Activated T-helper 2 cell treated with anti-CD3 and anti-CD28 coated beads, Interferon-gamma antibody, Interleukin-2, Interleukin-4, amounts not matched to agents 10 μg/mL and 5 μg/mL and 100 μg/mL, durations not matched to agents 14 hours and 24 hours and 36 hours (primary cell): ENCODE measurements around the gene MZT2B. TPM values are rescaled to one million over a fixed set of nuclear protein-coding genes. Genes with fewer than 3 reads are reported as not detected.
"Not testable (repeated sequence)": the region's sequence is repeated elsewhere in the genome, so short reads cannot be mapped to it uniquely, and the experiment has no call there.

Experiments
- DNase-seq: peaks from one replicate; pipeline ENCODE4 v3.0.0; 2021; ENCODE audit warnings: low spot score
- H3K27ac Mint-ChIP-seq: one replicate; pipeline ENCODE4 v1.8.0; 2021; ENCODE audit warnings: mixed read lengths
- H3K27me3 Mint-ChIP-seq: one replicate; pipeline ENCODE4 v1.8.0; 2021; ENCODE audit warnings: low read depth, mixed read lengths
- H3K36me3 Mint-ChIP-seq: one replicate; pipeline ENCODE4 v1.8.0; 2021; ENCODE audit warnings: low read depth, mixed read lengths
- H3K4me1 Mint-ChIP-seq: one replicate; pipeline ENCODE4 v1.8.0; 2021; ENCODE audit warnings: low read depth, mixed read lengths
- H3K4me3 Mint-ChIP-seq: one replicate; pipeline ENCODE4 v1.8.0; 2021; ENCODE audit warnings: low read depth, mild to moderate bottlenecking, moderate library complexity, mixed read lengths
- H3K9me3 Mint-ChIP-seq: one replicate; pipeline ENCODE4 v1.8.0; 2021; ENCODE audit warnings: mixed read lengths
- intact Hi-C: fragments of 100-400 bp; cut with micrococcal nuclease; formaldehyde crosslinking; loops from one replicate; pipeline ENCODE4 v1.15.1; 2023
- total RNA-seq: library from RNA; stranded (reverse); gene quantifications from 2 replicates; pipeline ENCODE4 v1.2.3, GENCODE V29; 2022

Gene MZT2B, protein sequence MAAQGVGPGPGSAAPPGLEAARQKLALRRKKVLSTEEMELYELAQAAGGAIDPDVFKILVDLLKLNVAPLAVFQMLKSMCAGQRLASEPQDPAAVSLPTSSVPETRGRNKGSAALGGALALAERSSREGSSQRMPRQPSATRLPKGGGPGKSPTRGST
- total RNA-seq: 349 and 376 TPM in 2 replicates

DNA sequence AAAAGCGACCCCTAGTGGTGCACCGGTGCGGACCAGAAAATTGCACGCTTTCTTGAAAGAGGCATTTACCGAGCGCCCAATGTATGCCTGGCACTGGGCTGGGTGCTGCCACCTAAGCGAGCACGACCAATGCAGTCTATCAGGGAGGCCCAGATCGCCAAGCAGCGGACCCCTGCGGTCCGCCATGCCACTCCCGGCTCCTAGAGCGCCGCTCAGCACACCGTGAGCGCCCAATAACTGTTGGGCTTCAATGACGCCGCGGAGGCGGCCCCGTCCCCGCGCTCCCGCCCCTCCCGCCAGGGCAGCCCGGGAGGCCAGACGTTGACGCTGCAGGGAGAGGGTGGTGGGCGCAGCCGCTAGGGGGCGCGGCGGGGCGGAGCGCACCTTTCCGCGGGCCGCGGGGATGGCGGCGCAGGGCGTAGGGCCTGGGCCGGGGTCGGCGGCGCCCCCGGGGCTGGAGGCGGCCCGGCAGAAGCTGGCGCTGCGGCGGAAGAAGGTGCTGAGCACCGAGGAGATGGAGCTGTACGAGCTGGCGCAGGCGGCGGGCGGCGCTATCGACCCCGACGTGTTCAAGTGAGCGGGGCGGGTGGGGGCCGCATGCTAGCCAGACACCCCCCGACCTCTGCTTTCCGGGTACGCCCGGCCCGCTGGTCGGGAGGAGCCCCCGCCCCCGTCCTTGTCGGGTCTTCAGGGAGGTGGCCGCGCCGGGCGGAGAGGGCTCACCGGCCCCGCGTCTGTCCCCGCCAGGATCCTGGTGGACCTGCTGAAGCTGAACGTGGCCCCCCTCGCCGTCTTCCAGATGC, at the start of gene MZT2B:
MZT2B (plus strand) TSS at position 383 of the 803 bp plus-strand sequence; CDS start at position 404, 21 bp downstream.
- intact Hi-C loops: loop anchor here (1.0 to 5.0 kb wide), 3 partner anchors 150 to 1310 kb away; partner anchors contain the start of genes IMP4 and MZT2A
- peak; percentile 89 for DNase-seq
- Mint-ChIP-seq H3K27ac (peak within 1 kb of the TSS; percentile 95), H3K36me3 (peaks cover 26% of the 10 kb centered on the region), H3K4me3 (peak within 1 kb of the TSS; percentile 92)
- not testable (repeated sequence) for H3K9me3 Mint-ChIP-seq, H3K4me1 Mint-ChIP-seq, H3K27me3 Mint-ChIP-seq

DNA sequence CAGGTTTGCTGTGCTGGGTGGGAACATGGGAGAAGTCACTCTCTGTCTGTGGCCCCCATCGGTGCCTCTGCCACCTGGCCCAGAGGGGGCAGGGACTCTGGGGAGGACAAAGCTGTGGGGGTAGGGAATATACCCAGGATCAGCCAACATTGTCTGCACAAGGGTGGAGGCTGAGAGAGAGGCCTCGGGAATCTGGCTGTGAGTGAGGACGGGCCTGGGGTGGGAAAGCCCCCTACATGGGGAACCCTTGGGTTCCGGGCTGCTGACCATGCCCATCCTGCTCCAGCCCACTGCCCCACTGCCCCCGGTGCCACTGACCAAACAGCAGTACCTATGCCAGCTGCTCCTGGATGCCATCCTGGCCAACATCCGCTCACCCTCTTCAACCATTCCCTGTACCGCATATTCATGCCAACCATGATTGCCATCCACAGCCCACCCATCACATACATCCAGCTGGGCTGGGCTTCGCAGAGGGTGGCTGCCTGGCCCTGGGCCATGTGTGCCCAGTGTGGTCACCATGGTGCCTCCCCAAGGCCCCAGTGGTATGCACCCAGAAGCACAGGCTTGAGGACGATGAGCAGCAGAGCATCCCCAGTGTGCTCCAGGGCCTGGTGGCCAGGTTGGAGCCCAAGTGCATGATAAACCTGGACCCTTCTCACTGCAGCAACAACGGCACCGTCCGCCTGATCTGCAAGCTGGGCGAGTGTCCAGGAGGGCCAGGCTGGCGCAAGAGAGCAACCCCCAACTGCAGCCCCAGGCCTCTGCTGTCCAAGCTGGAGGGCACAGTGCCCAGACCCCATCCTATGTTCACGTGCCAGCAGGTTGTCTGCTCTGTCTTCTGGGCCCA, 46.1 kb upstream of the MZT2B start:
- Mint-ChIP-seq H3K36me3 (no peaks in the 10 kb centered on the region), H3K9me3 (no peaks in the 10 kb centered on the region), H3K27me3 (peaks cover 6% of the 10 kb centered on the region), H3K27ac (no peak overlapping the region), H3K4me3 (no peak overlapping the region), H3K4me1 (no peaks in the 10 kb centered on the region)
- DNase-seq: no peak
- intact Hi-C loops: no loop called here

DNA sequence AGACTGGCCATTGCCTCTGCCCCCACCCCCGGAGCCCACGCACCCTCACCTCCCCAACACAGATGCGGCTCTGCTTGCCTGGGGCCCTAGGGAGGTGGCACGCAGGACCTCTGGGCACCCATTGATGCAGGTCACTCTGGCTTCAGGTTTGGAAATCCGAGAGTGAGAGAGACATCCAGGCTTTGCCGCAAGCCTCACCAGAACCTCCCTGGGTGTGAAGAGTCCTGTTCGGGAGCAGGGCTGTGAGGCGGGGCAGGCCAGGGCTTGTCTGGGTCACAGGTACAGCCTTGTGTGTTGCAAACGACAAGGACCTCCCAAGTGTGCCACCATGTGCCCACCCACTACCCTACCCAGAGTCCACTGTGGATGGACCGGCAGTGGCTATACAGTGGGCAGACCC, 45.5 kb upstream of the MZT2B start:
- H3K27me3 Mint-ChIP-seq, H3K36me3 Mint-ChIP-seq, DNase-seq, H3K4me3 Mint-ChIP-seq, H3K27ac Mint-ChIP-seq, intact Hi-C loops, H3K4me1 Mint-ChIP-seq, H3K9me3 Mint-ChIP-seq: not testable (repeated sequence)

DNA sequence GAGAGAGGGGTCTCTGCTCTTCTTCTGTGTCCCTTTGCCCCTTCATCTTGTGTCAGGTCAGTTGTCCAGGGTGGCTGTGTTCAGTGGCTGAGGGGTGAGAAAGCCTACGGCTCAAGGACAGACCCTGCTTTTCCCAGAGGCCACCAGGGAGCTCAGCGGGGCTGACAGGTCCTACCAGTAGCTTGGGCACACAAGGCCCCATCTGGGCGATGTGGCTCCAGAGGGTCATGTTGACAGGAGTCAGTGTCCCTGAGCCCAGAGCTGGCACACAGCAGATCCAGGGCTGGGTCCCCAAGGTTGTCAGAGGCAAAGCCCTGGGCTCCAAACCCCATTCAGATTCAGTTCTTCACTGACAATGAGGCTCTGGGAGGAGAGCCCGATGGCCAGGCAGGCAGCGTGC, 44.9 kb upstream of the MZT2B start:
- H3K4me3 Mint-ChIP-seq, H3K27ac Mint-ChIP-seq, intact Hi-C loops, H3K27me3 Mint-ChIP-seq, DNase-seq, H3K9me3 Mint-ChIP-seq, H3K36me3 Mint-ChIP-seq, H3K4me1 Mint-ChIP-seq: not testable (repeated sequence)

DNA sequence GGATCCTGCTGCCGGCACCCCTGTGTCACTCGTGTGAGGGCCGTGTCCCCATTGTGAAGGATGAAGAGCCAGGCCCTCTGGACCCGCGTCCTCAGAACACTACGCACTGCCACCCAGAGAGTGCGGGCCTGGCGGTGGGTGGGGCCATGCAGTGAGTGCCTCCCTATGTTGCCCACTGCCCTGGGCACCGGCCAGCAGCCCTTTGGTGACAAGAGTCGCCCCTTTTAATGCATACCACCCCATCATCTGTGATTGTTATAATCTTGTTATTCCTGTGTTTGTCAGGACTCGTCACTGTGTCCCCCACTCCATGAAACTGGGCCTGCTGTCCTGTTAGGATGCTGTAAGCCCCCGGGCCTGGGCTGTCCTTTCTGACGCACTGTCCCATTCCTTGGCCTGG, 43.7 kb upstream of the MZT2B start:
- H3K4me1 Mint-ChIP-seq, DNase-seq, H3K9me3 Mint-ChIP-seq, H3K27me3 Mint-ChIP-seq, H3K4me3 Mint-ChIP-seq, intact Hi-C loops, H3K36me3 Mint-ChIP-seq, H3K27ac Mint-ChIP-seq: not testable (repeated sequence)

DNA sequence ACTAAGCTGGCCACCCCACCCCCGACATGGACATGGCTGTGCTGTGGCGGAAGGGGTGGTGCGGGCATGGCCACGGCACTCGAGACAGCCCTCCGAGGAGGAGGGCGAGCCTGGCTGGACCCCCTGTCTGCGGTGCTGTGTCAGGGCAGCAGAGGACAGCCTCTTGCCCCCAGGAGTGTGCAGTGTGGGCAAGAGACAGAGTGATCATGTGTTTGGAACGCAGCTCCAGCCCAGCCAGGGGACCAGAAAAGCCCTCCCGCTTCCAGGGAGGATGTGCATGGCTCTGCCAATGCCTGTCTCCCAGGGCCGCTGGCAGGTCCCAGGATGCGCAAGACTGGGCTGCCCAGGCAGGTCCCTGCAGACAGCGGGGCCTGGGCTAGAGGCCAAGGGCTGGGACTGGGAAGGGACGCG, 43.2 kb upstream of the MZT2B start:
- H3K4me1 Mint-ChIP-seq, H3K27ac Mint-ChIP-seq, H3K4me3 Mint-ChIP-seq, DNase-seq, intact Hi-C loops, H3K27me3 Mint-ChIP-seq, H3K36me3 Mint-ChIP-seq, H3K9me3 Mint-ChIP-seq: not testable (repeated sequence)

DNA sequence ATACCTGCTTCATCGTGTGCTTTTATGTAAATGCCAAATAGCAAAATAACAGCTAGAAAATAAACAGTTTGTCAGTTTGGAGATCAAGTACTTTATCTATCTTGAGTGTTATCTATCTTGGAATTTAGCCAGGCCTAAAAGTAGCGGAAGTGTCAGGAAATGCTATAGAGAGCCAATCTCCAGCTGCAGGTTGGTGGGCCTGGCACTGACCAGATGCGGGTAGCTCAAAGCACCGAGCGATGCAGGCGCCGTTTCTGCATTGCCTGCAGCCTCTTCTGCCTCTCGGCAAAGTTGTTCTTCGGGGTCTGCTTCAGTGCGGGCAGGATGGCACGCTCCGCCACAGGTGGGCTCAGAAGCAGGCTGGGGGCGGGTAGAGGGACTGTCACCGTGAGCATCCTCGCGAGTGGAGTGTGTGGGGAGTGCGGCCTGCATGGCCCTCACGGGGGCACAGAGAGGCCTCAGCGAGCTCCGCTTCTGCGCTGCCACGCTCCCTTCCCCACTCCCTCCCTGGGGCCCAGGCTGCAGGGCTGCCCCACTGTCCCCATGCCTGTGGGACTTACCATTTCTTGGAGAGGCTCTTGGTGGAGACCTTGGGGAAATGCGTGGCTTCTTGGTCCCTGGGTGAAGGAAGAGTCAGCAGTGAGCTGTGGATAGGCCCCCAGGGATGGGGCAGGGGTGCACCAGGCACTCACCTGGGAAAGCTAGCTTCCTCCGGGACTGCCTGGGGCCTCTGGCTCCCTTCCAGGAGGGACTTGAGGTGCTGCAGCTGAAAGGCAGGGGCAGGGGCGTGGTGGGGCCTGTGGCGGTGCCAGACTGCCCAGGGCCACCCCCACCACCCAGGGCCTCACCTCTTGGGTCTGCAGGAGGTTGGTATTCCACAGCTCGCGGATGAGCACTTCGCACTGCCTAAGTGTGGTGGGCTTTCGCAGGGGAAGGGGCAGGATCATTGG, 42.5 kb upstream of the MZT2B start:
- H3K27me3 Mint-ChIP-seq, H3K4me3 Mint-ChIP-seq, intact Hi-C loops, H3K9me3 Mint-ChIP-seq, DNase-seq, H3K27ac Mint-ChIP-seq, H3K36me3 Mint-ChIP-seq, H3K4me1 Mint-ChIP-seq: not testable (repeated sequence)

DNA sequence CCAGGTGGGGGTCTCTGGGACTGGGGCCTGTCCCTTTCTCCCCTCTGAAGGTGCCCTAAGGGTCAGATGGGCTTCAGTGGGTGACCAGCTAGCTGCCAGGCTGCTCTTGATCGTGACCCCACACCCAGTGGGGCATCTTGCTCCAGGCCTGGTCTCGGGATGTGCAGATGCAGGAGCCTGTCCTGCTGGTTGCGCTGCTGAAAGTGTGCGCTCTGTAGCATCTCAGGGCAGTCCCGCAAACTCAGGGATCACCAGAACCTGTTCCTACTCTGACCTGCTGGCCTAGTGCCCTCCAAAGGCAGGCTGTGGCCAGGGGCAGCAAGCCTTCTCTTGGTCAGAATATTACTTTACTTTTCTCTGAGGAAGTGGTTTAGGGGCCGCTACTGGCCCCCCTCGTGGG, 41.5 kb upstream of the MZT2B start:
- not testable (repeated sequence) for H3K27ac Mint-ChIP-seq, H3K4me1 Mint-ChIP-seq

DNA sequence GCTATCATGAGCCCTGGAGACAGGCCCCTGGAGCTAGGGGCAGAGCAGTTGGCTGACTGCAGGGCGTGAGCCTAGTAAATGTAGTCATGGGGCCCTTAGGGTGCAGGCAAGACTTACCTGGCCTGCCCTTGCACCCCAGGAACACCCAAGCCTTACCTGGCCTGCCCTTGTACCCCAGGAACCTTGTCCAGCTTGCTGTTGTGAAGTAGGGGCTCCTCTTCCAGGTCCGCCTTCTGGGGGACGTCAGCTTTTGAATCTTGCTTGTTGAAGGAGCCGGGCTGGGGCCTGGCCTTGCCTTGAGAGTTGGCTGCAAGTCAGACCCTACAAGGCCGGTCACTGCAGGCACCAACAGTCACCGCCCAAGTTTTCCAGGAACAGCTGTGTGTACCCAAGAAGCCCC, 41.1 kb upstream of the MZT2B start:
- intact Hi-C loops, H3K36me3 Mint-ChIP-seq, H3K4me3 Mint-ChIP-seq, DNase-seq, H3K27me3 Mint-ChIP-seq, H3K9me3 Mint-ChIP-seq, H3K4me1 Mint-ChIP-seq, H3K27ac Mint-ChIP-seq: not testable (repeated sequence)

More for the DNA sequence above, 41.5 kb upstream of the MZT2B start:
- intact Hi-C loops, H3K4me3 Mint-ChIP-seq, H3K36me3 Mint-ChIP-seq, H3K27me3 Mint-ChIP-seq, DNase-seq, H3K9me3 Mint-ChIP-seq: not testable (repeated sequence)

DNA sequence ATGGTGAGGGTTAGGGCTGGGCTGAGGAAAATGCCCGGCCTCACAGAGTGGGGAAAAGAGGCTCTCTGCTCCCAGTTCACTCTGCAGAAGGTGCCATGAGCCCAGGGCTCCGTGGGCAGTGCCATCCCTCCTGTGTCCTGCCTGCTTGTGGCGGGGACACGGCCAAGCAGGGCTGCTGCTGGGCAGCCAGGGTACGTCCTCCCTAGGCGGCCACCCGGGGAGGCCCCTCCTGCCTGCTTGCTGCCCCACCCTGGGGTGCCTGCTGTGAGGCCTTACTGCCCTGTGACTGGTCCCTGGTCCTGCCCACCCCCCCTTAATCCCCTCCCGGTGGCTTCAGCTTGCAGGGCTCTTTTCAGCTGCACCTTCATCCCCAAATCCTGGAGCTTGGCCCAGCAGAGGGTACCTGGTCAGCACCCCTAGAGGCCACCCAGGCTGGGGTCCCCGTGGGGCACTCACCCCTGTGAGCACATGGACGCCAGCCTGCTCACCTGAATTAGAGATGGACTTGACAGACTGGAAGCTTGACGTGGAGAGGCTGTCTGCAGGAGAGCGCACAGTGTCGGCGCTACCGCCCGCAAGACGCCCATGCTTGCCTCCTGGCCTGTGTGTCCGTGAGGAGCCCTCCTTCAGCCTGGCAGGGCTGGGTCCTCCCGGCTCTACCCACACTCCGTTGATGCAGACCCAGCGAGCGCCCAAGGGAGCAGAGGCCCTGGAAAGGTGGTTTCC, 40.3 kb upstream of the MZT2B start:
- H3K9me3 Mint-ChIP-seq, H3K36me3 Mint-ChIP-seq, H3K4me1 Mint-ChIP-seq, H3K4me3 Mint-ChIP-seq, intact Hi-C loops, H3K27me3 Mint-ChIP-seq, H3K27ac Mint-ChIP-seq: not testable (repeated sequence)
- peak; percentile 5 for DNase-seq

DNA sequence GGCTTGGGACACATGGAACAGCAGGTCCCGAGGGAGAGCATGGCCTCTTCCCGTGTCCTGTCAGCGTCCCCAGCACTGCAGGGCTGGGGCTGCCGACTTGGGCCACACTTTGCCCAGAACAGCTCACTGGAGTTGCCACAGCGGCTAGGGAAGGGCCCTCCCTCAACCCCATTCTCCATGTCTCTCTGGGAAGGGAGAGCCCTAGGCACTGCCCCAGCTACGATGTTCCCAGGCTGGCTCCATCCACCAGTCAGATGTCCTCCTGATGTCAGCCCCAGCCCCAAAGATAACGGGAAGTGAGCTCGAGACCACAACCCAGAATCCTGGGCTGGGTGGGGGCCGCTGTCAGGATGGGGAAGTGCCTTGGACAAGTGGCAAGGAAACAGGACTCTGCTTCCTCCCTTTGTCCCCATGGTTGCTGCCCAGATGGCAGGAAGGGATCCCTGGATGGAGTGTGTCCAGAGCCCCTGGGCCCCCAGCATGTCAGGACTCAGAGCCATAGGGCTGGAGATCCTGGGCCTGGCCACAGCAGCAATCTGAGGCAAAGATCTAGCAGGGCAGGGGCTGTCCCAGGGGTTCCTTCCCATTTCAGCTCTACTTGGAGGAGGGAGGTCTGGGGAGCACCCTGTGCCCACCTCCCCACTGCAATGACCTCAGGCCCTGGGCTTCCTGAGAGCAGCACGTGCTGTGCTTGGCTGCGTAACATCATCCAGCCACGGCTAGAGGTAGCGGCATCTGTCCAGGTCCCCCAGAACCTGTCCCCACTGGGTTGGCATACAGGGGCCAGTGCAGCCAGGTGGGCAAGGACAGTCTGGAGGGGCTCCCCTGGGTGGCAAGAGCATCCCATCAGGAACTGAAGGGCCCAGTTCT, 39.4 kb upstream of the MZT2B start:
- intact Hi-C loops, H3K4me1 Mint-ChIP-seq, H3K36me3 Mint-ChIP-seq, H3K9me3 Mint-ChIP-seq, H3K27ac Mint-ChIP-seq, H3K27me3 Mint-ChIP-seq: not testable (repeated sequence)
- peak overlapping the region; percentile 37 for H3K4me3 Mint-ChIP-seq
- DNase-seq: peak; percentile 4
